H9 (cell line): Measurements from ENCODE around the gene CDO1. TPM values are rescaled to one million over a fixed set of nuclear protein-coding genes. Genes with fewer than 3 reads are reported as not detected.

Experiments used
- DNase-seq: peaks from one replicate; pipeline ENCODE4 v3.0.0-alpha.2; 2017
- H2AFZ ChIP-seq: one replicate; pipeline ENCODE4 v1.6.1; 2013; ENCODE audit warnings: mild to moderate bottlenecking, low read length, control low read depth, moderate library complexity
- H2AK5ac ChIP-seq: 2 replicates; pipeline ENCODE4 v1.6.1; 2013; ENCODE audit warnings: low read length, control low read depth, mixed read lengths; ENCODE audit not compliant: insufficient read length
- H2BK120ac ChIP-seq: one replicate; pipeline ENCODE4 v1.6.1; 2013; ENCODE audit warnings: low read depth, mild to moderate bottlenecking, low read length, control low read depth, inconsistent platforms; ENCODE audit not compliant: poor library complexity, severe bottlenecking
- H2BK12ac ChIP-seq: 2 replicates; pipeline ENCODE4 v1.6.1; 2013; ENCODE audit warnings: low read length, control low read depth, mixed read lengths, low read depth; ENCODE audit not compliant: insufficient read length
- H2BK15ac ChIP-seq: 2 replicates; pipeline ENCODE4 v1.6.1; 2013; ENCODE audit warnings: low read depth, low read length, control low read depth
- H2BK20ac ChIP-seq: one replicate; pipeline ENCODE4 v1.6.1; 2013; ENCODE audit warnings: low read depth, mild to moderate bottlenecking, low read length, control low read depth, inconsistent platforms; ENCODE audit not compliant: poor library complexity, severe bottlenecking
- H2BK5ac ChIP-seq: 2 replicates; pipeline ENCODE4 v1.6.1; 2013; ENCODE audit warnings: low read length, control low read depth, mixed read lengths; ENCODE audit not compliant: insufficient read length
- H3K14ac ChIP-seq: 2 replicates; pipeline ENCODE4 v1.6.1; 2013; ENCODE audit warnings: low read length, control low read depth; ENCODE audit not compliant: insufficient read depth
- H3K18ac ChIP-seq: 2 replicates; pipeline ENCODE4 v1.6.1; 2013; ENCODE audit warnings: low read depth, mild to moderate bottlenecking, mixed read lengths, low read length, control low read depth; ENCODE audit not compliant: insufficient read length
- H3K23ac ChIP-seq: 2 replicates; pipeline ENCODE4 v1.6.1; 2013; ENCODE audit warnings: low read length, control low read depth, mixed read lengths, low read depth; ENCODE audit not compliant: insufficient read length
- H3K23me2 ChIP-seq: 2 replicates; pipeline ENCODE4 v1.6.1; 2013; ENCODE audit warnings: low read depth, mild to moderate bottlenecking, mixed read lengths, low read length, control low read depth; ENCODE audit not compliant: insufficient read length, poor library complexity, severe bottlenecking
- H3K27ac ChIP-seq: 2 replicates; pipeline ENCODE4 v1.5.1; 2013; ENCODE audit warnings: low read length, control low read depth, mixed read lengths, low read depth; ENCODE audit not compliant: insufficient read length
- H3K27me3 ChIP-seq: 2 replicates; pipeline ENCODE4 v1.6.1; 2013; ENCODE audit warnings: low read length, control low read depth, inconsistent platforms; ENCODE audit not compliant: insufficient read depth
- H3K4ac ChIP-seq: 2 replicates; pipeline ENCODE4 v1.6.1; 2013; ENCODE audit warnings: low read depth, mild to moderate bottlenecking, control low read depth, inconsistent platforms, low read length, moderate library complexity
- H3K4me1 ChIP-seq: 2 replicates; pipeline ENCODE4 v1.6.1; 2013; ENCODE audit warnings: low read length, control low read depth, inconsistent platforms; ENCODE audit not compliant: insufficient read depth
- H3K4me2 ChIP-seq: 2 replicates; pipeline ENCODE4 v1.6.1; 2013; ENCODE audit warnings: low read length, control low read depth, mixed read lengths; ENCODE audit not compliant: insufficient read length, insufficient read depth
- H3K56ac ChIP-seq: 2 replicates; pipeline ENCODE4 v1.6.1; 2013; ENCODE audit warnings: low read depth, mild to moderate bottlenecking, mixed read lengths, low read length, control low read depth; ENCODE audit not compliant: insufficient read length
- H3K79me1 ChIP-seq: 2 replicates; pipeline ENCODE4 v1.6.1; 2013; ENCODE audit warnings: low read depth, mild to moderate bottlenecking, moderate library complexity, low read length, control low read depth, inconsistent platforms; ENCODE audit not compliant: insufficient read depth, poor library complexity, severe bottlenecking
- H3K79me2 ChIP-seq: 2 replicates; pipeline ENCODE4 v1.6.1; 2013; ENCODE audit warnings: low read length, control low read depth, inconsistent platforms; ENCODE audit not compliant: insufficient read depth
- H3K9ac ChIP-seq: 2 replicates; pipeline ENCODE4 v1.6.1; 2013; ENCODE audit warnings: low read length, control low read depth, mixed read lengths; ENCODE audit not compliant: insufficient read length; ENCODE audit errors: extremely low read depth
- H3K9me3 ChIP-seq: one replicate; pipeline ENCODE4 v1.6.1; 2013; ENCODE audit warnings: low read depth, low read length, inconsistent platforms; ENCODE audit not compliant: control insufficient read depth
- H3T11ph ChIP-seq: one replicate; pipeline ENCODE4 v1.6.1; 2013; ENCODE audit warnings: mild to moderate bottlenecking, low read length, control low read depth, inconsistent platforms
- H4K20me1 ChIP-seq: one replicate; pipeline ENCODE4 v1.6.1; 2013; ENCODE audit not compliant: control insufficient read depth, insufficient read length, insufficient read depth
- H4K5ac ChIP-seq: 2 replicates; pipeline ENCODE4 v1.6.1; 2013; ENCODE audit warnings: low read depth, mild to moderate bottlenecking, mixed read lengths, low read length, control low read depth; ENCODE audit not compliant: insufficient read length
- H4K8ac ChIP-seq: replicated peaks from 2 replicates; pipeline ENCODE4 v1.6.1; 2013; ENCODE audit warnings: low read length, control low read depth, mixed read lengths, low read depth; ENCODE audit not compliant: insufficient read length
- H4K91ac ChIP-seq: 2 replicates; pipeline ENCODE4 v1.6.1; 2013; ENCODE audit warnings: low read depth, mild to moderate bottlenecking, moderate library complexity, mixed read lengths, low read length, control low read depth; ENCODE audit not compliant: insufficient read length
- H3K27ac Mint-ChIP-seq, 3 experiments: 2 replicates in 2 of 3; 3 replicates in 1 of 3; pipeline ENCODE4 v1.8.0; 2020 to 2021; ENCODE audit warnings: mixed read lengths in 3 of 3, mild to moderate bottlenecking in 1 of 3, moderate library complexity in 1 of 3
- H3K27me3 Mint-ChIP-seq: 2 replicates; pipeline ENCODE4 v1.8.0; 2021; ENCODE audit warnings: low read depth, mild to moderate bottlenecking, moderate library complexity, mixed read lengths
- H3K36me3 Mint-ChIP-seq, 3 experiments: 2 replicates in 2 of 3; 3 replicates in 1 of 3; pipeline ENCODE4 v1.8.0; 2020 to 2021; ENCODE audit warnings: low read depth in 3 of 3, mixed read lengths in 3 of 3; ENCODE audit not compliant: insufficient read depth in 1 of 3
- H3K4me1 Mint-ChIP-seq, 2 experiments: 2 replicates each; pipeline ENCODE4 v1.8.0; 2020; ENCODE audit warnings: mixed read lengths in 2 of 2
- H3K4me3 Mint-ChIP-seq, 2 experiments: 2 replicates in 1 of 2; 3 replicates in 1 of 2; pipeline ENCODE4 v1.8.0; 2020 to 2021; ENCODE audit warnings: mild to moderate bottlenecking in 2 of 2, mixed read lengths in 2 of 2, moderate library complexity in 1 of 2
- H3K9me3 Mint-ChIP-seq, 2 experiments: 2 replicates in 1 of 2; 3 replicates in 1 of 2; pipeline ENCODE4 v1.8.0; 2020; ENCODE audit warnings: mild to moderate bottlenecking in 2 of 2, mixed read lengths in 2 of 2, moderate library complexity in 1 of 2
- CTCF ChIP-seq: fragments of 200-600 bp; sonication (generic); conservative IDR thresholded peaks from 3 replicates; pipeline ENCODE4 v1.8.0; 2021; ENCODE audit warnings: antibody characterized with exemption, mild to moderate bottlenecking
- WGBS: extraction: QIAGEN DNeasy Blood & Tissue Kit; methylation state at CpG from one replicate; pipeline ENCODE4 v1.1.7; 2013; ENCODE audit warnings: missing lambda C conversion rate, low lambda C conversion rate, mixed read lengths; ENCODE audit not compliant: insufficient read length; ENCODE audit errors: extremely low coverage; 5-methylcytosine and 5-hydroxymethylcytosine counted together
- total RNA-seq: library from RNA; stranded (reverse); gene quantifications from 2 replicates; pipeline ENCODE4 v1.2.1, GENCODE V29; 2021

CDO1 gene
- total RNA-seq, 1 experiment from 2014 or later: 11.2 TPM

DNA sequence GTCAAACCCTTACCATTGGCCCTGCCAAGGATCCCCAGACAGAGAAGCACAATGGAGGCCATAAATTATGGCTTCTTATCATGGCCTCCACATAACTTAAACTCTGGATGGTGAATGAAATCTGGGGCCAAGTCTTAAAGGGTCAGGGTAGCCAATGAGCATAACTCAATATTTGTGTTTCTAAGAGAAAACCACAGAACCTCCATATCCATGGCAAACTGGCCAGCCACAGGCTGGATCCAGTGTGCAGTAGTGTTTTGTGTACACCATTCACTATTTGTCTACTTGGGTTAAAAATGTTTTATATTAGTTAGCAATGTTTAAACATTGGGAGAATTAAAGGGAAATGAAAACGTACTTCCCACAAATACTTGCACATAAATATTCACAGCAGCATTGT is 60.8 kb downstream of the CDO1 start:
- H3K27ac Mint-ChIP-seq: no peak overlapping the region
- Histone ChIP-seq H3K18ac (no peak overlapping the region), H3K4ac (no peak overlapping the region), H3K27me3 (no peaks in the 10 kb centered on the region; the same call in 1 of the 2 replicates), H3K4me2 (no peak overlapping the region), H2BK15ac (no peak overlapping the region), H3K79me2 (no peaks in the 10 kb centered on the region), H4K91ac (no peak overlapping the region), H4K20me1 (no peaks in the 10 kb centered on the region), H2AFZ (no peak overlapping the region), H2BK20ac (no peak overlapping the region), H3K56ac (no peak overlapping the region), H3K14ac (no peak overlapping the region), H3K79me1 (no peaks in the 10 kb centered on the region), H4K5ac (no peak overlapping the region), H3K27ac (no peak overlapping the region), H2BK120ac (no peak overlapping the region), H3K23me2 (no peaks in the 10 kb centered on the region), H2BK5ac (no peak overlapping the region), H3K9ac (no peak overlapping the region), H4K8ac (no peak overlapping the region), H3K9me3 (no peaks in the 10 kb centered on the region), H3T11ph (no peak overlapping the region), H2BK12ac (no peak overlapping the region), H3K4me1 (no peaks in the 10 kb centered on the region), H3K23ac (no peak overlapping the region), H2AK5ac (no peak overlapping the region)
- no peaks in the 10 kb centered on the region for H3K9me3 Mint-ChIP-seq
- peaks cover 8% of the 10 kb centered on the region in 2 experiments for H3K4me1 Mint-ChIP-seq
- H3K36me3 Mint-ChIP-seq: no peaks in the 10 kb centered on the region
- no peaks in the 10 kb centered on the region for H3K27me3 Mint-ChIP-seq
- no peak for TF ChIP-seq CTCF
- H3K4me3 Mint-ChIP-seq: no peak overlapping the region
- no peak for DNase-seq
- WGBS: no CpG with 5 or more reads among the region's 1 CpG

Other genes with a start within 250 kb of the CDO1 start
- gene TICAM2, start 214.2 kb downstream of the CDO1 start, total RNA-seq: 0.24 and 0.33 TPM in 2 replicates
- gene TMED7, start 190.6 kb downstream of the CDO1 start, total RNA-seq: 68.8 and 70.0 TPM in 2 replicates
- gene ATG12, start 24.9 kb upstream of the CDO1 start, total RNA-seq: 46.3 and 52.9 TPM in 2 replicates
- 74.5 and 78.4 TPM in 2 replicates for gene AP3S1, start 25.3 kb upstream of the CDO1 start, total RNA-seq
- 0.07 and 0.09 TPM in 2 replicates for gene LVRN, start 145.8 kb upstream of the CDO1 start, total RNA-seq
- not detected in 2 replicates for gene ARL14EPL, start 215.8 kb upstream of the CDO1 start, total RNA-seq